ENCODE data around the gene FAM171A2.
"Not testable (repeated sequence)": the region's sequence is repeated elsewhere in the genome, so short reads cannot be mapped to it uniquely, and the experiment has no call there.

Gene FAM171A2

DNA sequence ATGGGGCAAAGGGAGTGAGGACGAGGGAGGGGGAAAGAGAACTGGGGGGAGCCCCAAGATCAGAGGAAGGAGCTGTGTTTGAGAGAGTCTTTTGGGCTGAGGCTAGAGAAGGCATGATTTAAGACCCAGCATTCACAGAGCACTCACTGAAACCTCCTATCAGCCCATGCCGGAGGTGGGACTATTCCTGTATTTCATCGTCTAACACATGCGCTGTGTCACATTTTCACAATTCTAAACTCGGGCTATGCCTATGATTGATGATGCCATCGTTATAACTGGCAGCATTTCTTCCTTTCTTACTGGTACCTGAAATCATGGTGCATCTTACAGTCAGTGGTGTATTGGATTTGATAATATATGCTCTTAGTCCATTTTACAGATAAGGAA lies 3.5 kb downstream of the FAM171A2 start:
- DNase-seq, result no peak

- DNase-seq, result no peak
Observed at GRCh38 chr17:44359458-44360143, 4.1 kb downstream of the FAM171A2 start.

DNA sequence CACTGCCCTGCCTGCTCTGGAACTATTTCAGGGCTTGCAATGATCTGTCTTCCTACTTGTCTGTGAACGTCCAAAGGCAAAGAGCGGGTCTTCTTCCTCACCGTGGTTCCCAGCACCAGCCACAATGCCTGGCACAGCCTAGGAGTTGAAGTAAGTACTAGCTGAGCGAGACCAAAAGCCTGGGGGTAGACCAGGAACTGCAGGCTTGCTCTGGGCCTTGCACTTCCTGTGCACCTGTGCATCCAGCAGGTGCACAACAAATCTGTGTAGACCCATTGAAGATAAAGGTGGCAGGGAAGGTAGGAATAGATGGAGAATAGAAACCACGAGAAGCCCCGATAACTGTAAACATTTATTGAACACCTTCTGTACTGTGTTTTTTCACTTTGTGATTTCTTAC lies 4.6 kb downstream of the FAM171A2 start:
- no peak for DNase-seq

DNA sequence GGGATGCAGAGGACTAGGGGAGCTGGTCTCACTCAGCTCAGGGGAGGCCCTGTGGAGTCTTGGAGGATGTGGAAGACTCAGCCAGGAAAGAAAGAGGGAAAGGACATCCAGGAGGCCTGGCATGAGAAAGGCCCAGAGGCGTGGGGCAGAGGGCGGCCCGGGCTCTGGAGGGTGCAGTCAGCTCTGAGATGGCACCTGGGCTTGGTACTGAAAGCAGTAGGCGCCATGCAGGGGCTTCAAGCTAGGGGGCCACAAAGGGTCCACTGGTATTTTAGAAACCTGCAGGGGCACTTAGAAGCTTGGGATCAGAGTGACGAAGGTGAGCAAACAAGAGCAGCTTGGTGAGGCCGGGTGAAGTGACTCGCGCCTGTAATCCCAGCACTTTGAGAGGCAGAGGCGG lies 5.6 kb downstream of the FAM171A2 start:
- no peak for DNase-seq

DNA sequence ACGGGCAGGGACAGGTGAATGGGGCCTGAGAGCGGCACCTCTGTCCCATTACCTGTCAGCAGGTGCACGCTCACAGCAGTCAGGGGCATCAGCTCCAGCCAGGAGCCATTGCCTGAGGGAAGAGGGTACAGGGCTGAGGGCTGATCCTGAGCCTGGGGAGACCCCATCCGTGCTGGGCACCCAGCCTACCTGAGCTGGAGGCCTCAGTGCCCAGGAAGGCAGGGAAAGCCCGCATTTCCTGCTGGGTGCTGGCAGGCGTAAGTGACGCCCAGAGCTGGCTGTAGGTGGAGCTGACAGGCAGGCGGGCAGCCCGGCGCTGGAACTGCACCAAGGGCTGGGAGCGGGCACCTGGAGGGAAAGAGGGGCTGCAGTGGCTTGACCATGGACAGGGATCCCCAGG lies 7.4 kb downstream of the FAM171A2 start:
- no peak for DNase-seq

DNA sequence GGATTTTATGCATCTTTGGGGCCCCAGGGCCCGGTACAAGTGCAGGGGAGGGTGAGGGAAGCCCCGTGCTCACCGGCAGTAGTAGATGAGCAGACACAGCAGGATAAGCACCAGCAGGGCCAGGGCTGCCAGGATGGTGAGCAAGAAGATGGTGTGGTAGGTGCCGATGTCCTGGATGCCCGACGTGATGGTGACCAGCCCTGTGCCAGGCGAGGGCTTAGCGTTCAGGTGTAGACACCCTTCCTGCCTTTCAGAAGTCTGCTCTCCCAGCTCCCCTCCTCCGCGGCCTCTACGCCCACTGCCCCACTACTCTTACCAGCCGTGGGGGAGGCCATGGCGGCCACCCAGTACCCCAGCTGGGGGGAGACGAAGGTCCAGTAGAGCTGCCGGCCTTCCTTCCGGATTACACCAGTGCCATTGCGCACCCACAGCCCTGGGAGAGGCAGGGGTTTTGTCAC lies 8.0 kb downstream of the FAM171A2 start:
- no peak for DNase-seq

DNA sequence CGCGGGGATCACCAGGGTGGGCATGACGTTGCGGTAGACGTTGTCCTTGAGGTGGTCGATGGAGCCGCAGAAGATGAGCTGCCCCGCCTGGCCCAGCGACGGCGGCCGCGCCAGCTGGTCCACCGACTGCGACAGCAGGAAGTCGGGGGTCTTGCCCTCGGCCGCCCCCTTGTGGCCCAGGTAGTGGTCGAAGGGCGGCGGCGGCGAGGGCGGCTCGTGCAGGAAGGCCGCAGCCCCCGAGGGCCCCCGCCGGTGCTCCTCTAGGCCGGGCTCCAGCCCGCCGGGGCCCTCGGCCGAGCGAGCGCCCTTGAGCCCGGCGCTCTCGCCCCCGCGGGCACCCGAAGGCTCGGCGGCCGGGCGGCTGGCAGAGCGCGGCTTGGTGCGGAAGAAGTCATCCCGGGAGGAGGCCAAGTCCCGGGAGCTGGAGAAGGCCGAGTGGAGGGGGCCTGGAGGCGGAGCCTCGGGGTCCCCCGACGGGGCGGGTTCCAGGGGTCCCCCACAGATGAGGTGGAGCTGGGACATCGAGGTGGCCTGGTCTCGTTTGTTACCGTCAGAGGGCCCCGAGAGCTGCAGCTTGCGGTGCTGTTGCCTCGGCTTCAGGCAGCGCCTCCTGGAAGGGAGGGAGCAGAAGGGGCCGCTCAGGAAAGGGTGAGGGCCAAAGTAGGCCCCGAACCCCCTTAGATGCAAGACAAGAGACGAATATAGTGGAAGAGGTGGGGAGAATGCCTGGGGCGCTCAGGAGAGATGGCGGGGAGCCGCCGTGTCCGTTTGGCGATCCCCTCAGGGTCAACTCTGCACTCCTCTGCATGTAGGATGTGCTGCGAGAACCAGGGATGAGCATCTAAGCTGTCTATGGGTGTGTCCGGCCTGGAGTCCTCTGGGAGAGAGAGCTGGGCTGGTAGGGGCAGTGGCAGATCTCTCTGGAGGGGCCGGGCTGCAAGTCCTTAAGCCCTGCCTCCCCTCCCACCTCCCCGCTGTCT lies 8.8 kb downstream of the FAM171A2 start:
- peak; percentile 14 for DNase-seq

- no peak for DNase-seq
Observed at GRCh38 chr17:44353672-44354331, 9.9 kb downstream of the FAM171A2 start.

GRCh38 chr17:44352828-44353671 lies 10.6 kb downstream of the FAM171A2 start:
- no peak for DNase-seq

GRCh38 chr17:44351961-44352827 lies 11.5 kb downstream of the FAM171A2 start:
- DNase-seq, result no peak

- DNase-seq, result no peak
Observed at GRCh38 chr17:44351464-44351863, 12.2 kb downstream of the FAM171A2 start.

- peak; percentile 45 for DNase-seq
Observed at GRCh38 chr17:44350733-44351226, 12.9 kb downstream of the FAM171A2 start.

- no peak for DNase-seq
Observed at GRCh38 chr17:44349553-44350070, 14.0 kb downstream of the FAM171A2 start.

DNA sequence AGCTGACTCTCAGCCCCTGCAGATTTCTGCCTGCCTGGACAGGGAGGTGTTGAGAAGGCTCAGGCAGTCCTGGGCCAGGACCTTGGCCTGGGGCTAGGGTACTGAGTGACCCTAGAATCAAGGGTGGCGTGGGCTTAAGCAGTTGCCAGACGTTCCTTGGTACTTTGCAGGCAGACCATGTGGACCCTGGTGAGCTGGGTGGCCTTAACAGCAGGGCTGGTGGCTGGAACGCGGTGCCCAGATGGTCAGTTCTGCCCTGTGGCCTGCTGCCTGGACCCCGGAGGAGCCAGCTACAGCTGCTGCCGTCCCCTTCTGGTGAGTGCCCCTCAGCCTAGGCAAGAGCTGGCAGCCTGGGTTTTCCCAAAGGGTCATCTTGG lies 14.7 kb downstream of the FAM171A2 start:
- DNase-seq, result no peak

DNA sequence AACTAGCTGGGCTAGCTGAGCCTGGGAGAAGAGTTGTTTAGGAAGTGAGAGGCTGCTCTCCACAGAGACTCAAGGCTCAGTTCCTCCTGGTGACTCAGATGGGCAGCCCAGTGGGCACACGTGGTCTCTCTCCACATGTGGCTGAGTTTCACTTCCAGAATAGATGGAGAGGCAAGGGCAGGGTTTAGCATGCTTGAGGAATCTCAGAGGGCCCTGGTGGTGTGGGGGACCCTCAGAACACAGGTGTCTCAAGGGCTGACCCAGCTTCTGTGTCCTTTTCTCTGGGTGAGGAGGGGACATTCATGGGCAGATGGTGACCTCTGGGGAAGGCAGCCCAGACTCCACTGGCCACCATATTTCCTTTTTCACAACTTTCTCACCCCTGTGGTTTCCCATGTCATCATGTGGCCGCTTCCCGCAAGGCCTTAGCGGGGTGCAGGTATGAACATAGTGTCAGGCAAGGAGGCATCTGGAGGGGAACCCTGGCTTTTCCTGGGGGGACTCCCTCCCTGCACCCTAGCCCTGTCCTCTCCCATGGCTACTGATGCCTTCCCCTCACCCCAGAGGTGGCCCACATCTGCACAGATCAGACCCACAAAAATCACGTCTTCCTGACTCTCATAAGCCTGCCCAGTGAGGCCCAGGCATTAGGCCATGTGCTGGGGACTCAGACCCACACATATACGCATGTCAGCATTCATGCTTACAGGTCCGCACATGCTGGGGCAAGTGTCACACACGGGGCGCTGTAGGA lies 15.2 kb downstream of the FAM171A2 start:
- no peak for DNase-seq

DNA sequence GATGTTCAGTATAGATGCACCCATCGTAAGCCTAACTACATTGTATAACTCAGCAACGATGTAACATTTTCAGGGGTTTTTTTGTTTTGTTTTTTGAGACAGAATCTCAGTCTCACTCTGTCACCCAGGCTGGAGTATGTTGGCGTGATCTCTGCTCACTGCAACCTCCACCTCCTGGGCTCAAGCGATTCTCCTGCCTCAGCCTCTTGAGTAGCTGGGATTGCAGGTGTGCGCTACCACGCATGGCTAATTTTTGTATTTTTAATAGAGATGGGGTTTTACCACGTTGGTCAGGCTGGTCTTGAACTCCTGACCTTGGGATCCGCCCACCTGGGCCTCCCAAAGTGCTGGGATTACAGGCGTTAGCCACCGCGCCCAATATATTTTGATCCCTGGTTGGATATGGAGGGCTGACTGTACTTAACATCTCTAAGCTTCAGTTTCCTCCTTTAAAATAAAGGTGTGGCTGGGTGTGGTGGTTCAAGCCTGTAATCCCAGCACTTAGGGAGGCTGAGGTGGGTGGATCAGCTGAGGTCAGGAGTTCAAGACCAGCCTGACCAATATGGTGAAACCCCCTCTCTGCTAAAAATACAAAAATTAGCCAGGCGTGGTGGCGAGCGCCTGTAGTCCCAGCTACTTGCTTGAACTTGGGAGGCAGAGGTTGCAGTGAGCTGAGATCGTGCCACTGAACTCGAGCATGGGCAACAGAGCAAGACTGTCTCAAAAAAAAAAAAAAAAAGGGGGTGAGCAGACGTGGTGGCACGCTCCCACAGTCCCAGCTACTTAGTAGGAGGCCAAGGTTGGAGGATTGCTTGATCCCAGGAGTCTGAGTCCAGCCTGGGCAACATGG lies 16.2 kb downstream of the FAM171A2 start:
- not testable (repeated sequence) for DNase-seq

DNA sequence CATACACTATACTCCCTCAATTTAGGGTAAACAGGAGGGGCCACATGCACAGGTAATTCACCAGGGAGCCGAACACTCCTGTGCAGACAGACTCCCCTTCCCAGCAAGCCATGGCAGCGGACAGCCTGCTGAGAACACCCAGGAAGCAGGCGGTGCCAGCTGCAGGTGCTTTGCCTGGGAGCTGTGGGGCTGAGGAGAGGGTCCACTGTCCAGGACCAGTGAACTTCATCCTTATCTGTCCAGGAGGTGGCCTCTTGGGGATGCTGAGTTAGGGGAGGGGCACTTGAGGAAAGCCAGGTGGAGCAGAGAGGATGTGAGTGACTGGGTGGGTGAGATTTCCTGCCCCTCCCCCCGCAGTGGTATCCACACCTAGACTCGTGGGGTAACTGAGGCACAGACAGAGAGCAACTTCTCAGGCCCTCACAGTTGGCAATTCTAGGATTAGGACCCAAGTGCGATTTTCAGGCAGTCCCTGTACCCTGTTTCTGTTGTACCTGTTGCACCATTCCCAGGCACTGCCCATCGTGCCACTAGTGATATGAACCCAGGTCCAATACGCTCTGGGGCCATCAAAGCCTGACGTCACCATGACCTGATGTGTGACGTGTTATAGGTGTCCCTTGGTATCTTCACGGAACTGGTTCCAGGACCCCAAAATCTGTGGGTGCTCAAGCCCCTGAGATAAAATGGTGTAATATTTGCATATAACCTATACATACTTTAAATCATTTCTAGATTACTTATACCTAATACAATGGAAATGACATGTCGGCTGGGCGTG lies 17.4 kb downstream of the FAM171A2 start:
- no peak for DNase-seq

DNA sequence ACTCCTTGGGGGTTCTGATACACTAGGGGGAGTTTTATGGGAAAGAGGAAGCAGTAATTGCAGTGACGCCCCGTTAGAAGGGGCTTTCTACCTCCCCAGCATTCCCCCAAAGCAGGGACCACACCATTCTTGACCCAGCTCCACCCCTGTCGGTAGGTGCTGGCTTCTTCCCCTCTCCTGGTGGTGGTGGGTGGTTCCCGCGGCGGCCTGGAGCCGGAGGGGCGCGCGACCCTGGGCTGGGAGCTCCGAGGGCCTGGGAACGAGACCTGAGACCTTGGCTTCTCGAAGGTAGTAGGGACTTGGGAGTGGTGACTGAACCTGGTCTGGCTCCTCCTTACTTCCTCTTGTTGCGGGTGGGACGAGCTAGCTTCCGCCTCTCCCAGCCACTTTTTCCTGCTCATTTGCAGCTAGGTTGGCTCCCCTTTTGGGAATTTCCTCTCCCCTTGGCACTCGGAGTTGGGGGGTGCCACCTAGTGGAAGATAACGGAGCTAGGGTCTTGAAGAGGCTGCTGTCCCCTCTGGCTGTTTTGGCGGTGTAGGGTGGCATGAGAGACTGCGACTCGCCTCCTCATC lies 18.1 kb downstream of the FAM171A2 start:
- DNase-seq, result peak; percentile 64
